H1 (cell line): Measurements from ENCODE around the gene CEP104.

Source experiments
- BACH1 ChIP-seq: IDR thresholded peaks from 2 replicates; pipeline ENCODE4 v1.6.1; 2012; ENCODE audit warnings: low read length, improper control_type of control experiment
- CBX5 ChIP-seq: fragments of 300-800, 300-1000 bp; sonication (generic); IDR thresholded peaks from 2 replicates; pipeline ENCODE4 v1.7.1; 2016; ENCODE audit warnings: antibody characterized with exemption, low read length, low read depth
- CEBPB ChIP-seq: IDR thresholded peaks from 2 replicates; pipeline ENCODE4 v1.6.1; 2012; ENCODE audit warnings: low read depth, low read length
- CHD1 ChIP-seq: IDR thresholded peaks from 2 replicates; pipeline ENCODE4 v1.6.1; 2012; ENCODE audit warnings: low read depth, low read length, improper control_type of control experiment
- CTCF ChIP-seq, 3 experiments: IDR thresholded peaks; 1 replicate in 2 of 3; 2 replicates in 1 of 3; pipeline versions ENCODE4 v1.5.1 to v1.6.1; 2011; ENCODE audit warnings: low read length in 3 of 3, mild to moderate bottlenecking in 3 of 3, inconsistent platforms in 2 of 3, low read depth in 1 of 3, moderate library complexity in 1 of 3; ENCODE audit not compliant: insufficient read depth in 1 of 3; ENCODE audit errors: control extremely low read depth in 1 of 3
- EP300 ChIP-seq, 2 experiments: IDR thresholded peaks; 1 replicate in 1 of 2; 2 replicates in 1 of 2; pipeline ENCODE4 v1.6.1; 2011 to 2012; ENCODE audit warnings: low read depth in 2 of 2, low read length in 2 of 2, mild to moderate bottlenecking in 2 of 2, borderline replicate concordance in 1 of 2, inconsistent platforms in 1 of 2, moderate library complexity in 1 of 2
- EZH2 ChIP-seq: fragments of 200-600 bp; sonication (generic); IDR thresholded peaks from 2 replicates; pipeline ENCODE4 v1.7.1; 2012; ENCODE audit warnings: low read depth, mild to moderate bottlenecking, moderate library complexity, low read length, inconsistent platforms; ENCODE audit not compliant: severe bottlenecking
- GABPA ChIP-seq: IDR thresholded peaks from 2 replicates; pipeline ENCODE4 v1.6.1; 2011; ENCODE audit warnings: mild to moderate bottlenecking, low read length, moderate library complexity, borderline replicate concordance; ENCODE audit not compliant: insufficient read depth
- JUND ChIP-seq: IDR thresholded peaks from 2 replicates; pipeline ENCODE4 v1.6.1; 2011; ENCODE audit warnings: mild to moderate bottlenecking, improper control_type of control experiment, low read length
- MAX ChIP-seq: IDR thresholded peaks from 2 replicates; pipeline ENCODE4 v1.6.1; 2012; ENCODE audit warnings: inconsistent platforms
- RAD21 ChIP-seq, 2 experiments: IDR thresholded peaks in 1 of 2; conservative IDR thresholded peaks in 1 of 2; 2 replicates each; pipeline ENCODE4 v1.6.1; 2011; ENCODE audit warnings: low read depth in 2 of 2, low read length in 2 of 2, improper control_type of control experiment in 1 of 2, inconsistent platforms in 1 of 2, mild to moderate bottlenecking in 1 of 2, moderate library complexity in 1 of 2
- RFX5 ChIP-seq: IDR thresholded peaks from 2 replicates; pipeline ENCODE4 v1.6.1; 2011; ENCODE audit warnings: low read depth, low read length, improper control_type of control experiment, borderline replicate concordance
- TBP ChIP-seq: IDR thresholded peaks from 2 replicates; pipeline ENCODE4 v1.6.1; 2011; ENCODE audit warnings: low read depth, low read length, improper control_type of control experiment
- USF2 ChIP-seq: IDR thresholded peaks from 2 replicates; pipeline ENCODE4 v1.6.1; 2011; ENCODE audit warnings: low read length, improper control_type of control experiment

- TF ChIP-seq CTCF (IDR thresholded peaks at IDR 0.05; ENCODE audit: control extremely low read depth in 1 of 3, insufficient read depth in 1 of 3, low read depth in 1 of 3, low read length in 3 of 3) (no peak), BACH1 (no peak), RAD21 (IDR thresholded peaks at IDR 0.05 in 1 of 2, conservative IDR thresholded peaks at IDR 0.05 in 1 of 2; ENCODE audit: low read depth in 2 of 2, low read length in 2 of 2) (no peak), USF2 (no peak), EP300 (IDR thresholded peaks at IDR 0.05; ENCODE audit: borderline replicate concordance in 1 of 2, low read depth in 2 of 2, low read length in 2 of 2) (no peak), CBX5 (no peak), CEBPB (no peak), CHD1 (no peak), GABPA (no peak), EZH2 (no peak), JUND (no peak), RFX5 (no peak), MAX (no peak), TBP (no peak)
These were observed 40.5 kb downstream of the CEP104 start for GRCh38 chr1:3816331-3817137.
